HepG2 (cell line): ENCODE measurements around the gene COG4. TPM values are rescaled to one million over a fixed set of nuclear protein-coding genes. Genes with fewer than 3 reads are reported as not detected.

Source experiments
- ATF2 ChIP-seq: sonication (generic); formaldehyde crosslinking; IDR thresholded peaks from 2 replicates; pipeline ENCODE4 v1.4.0; 2020; ENCODE audit warnings: missing genetic modification reagents
- BRD4 ChIP-seq: sonication (generic); formaldehyde crosslinking; IDR thresholded peaks from 2 replicates; pipeline ENCODE4 v1.4.0; 2020; ENCODE audit warnings: missing genetic modification reagents
- CEBPG ChIP-seq: IDR thresholded peaks from 2 replicates; pipeline ENCODE4 v1.6.1; 2016
- CREB3 ChIP-seq: sonication (generic); formaldehyde crosslinking; IDR thresholded peaks from 2 replicates; pipeline ENCODE4 v1.5.0; 2020; ENCODE audit warnings: missing genetic modification reagents
- FIP1L1 ChIP-seq: fragments of 200-400 bp; formaldehyde crosslinking; IDR thresholded peaks from 2 replicates; pipeline ENCODE4 v1.6.1; 2018; ENCODE audit warnings: low read depth, mild to moderate bottlenecking, low read length, moderate library complexity, borderline replicate concordance; ENCODE audit not compliant: insufficient read depth
- FOSL2 ChIP-seq: sonication (generic); formaldehyde crosslinking; IDR thresholded peaks from 2 replicates; pipeline ENCODE4 v1.4.0; 2020; ENCODE audit warnings: missing genetic modification reagents
- KLF12 ChIP-seq: sonication (generic); formaldehyde crosslinking; IDR thresholded peaks from 2 replicates; pipeline ENCODE4 v1.4.0; 2020; ENCODE audit warnings: missing genetic modification reagents, borderline replicate concordance
- MEIS2 ChIP-seq: sonication (generic); formaldehyde crosslinking; IDR thresholded peaks from 2 replicates; pipeline ENCODE4 v1.9.0; 2021; ENCODE audit warnings: mild to moderate bottlenecking, missing genetic modification reagents
- NR2F2 ChIP-seq: IDR thresholded peaks from 2 replicates; pipeline ENCODE4 v1.6.1; 2012; ENCODE audit warnings: low read depth, inconsistent platforms, borderline replicate concordance
- PHF21A ChIP-seq: sonication (generic); formaldehyde crosslinking; IDR thresholded peaks from 2 replicates; pipeline ENCODE4 v1.5.0; 2020; ENCODE audit warnings: mild to moderate bottlenecking, missing genetic modification reagents
- RBM22 ChIP-seq: fragments of 200-400 bp; formaldehyde crosslinking; optimal IDR thresholded peaks from 2 replicates; pipeline ENCODE3; 2017; ENCODE audit warnings: mild to moderate bottlenecking, low read length, moderate library complexity
- SNAI1 ChIP-seq: sonication (generic); formaldehyde crosslinking; IDR thresholded peaks from 2 replicates; pipeline ENCODE4 v1.5.0; 2020; ENCODE audit warnings: mild to moderate bottlenecking, missing genetic modification reagents, borderline replicate concordance
- SOX6 ChIP-seq, 2 experiments: fragments of 450-650 bp in 1 of 2; sonication (generic) in 1 of 2; formaldehyde crosslinking in 1 of 2; IDR thresholded peaks; 2 replicates each; pipeline versions ENCODE4 v1.4.0 to v1.6.1; 2017 to 2020; ENCODE audit warnings: antibody characterized with exemption in 1 of 2, mild to moderate bottlenecking in 1 of 2, missing genetic modification reagents in 1 of 2
- ZC3H4 ChIP-seq: sonication (generic); formaldehyde crosslinking; IDR thresholded peaks from 2 replicates; pipeline ENCODE4 v1.4.0; 2020; ENCODE audit warnings: missing genetic modification reagents, borderline replicate concordance
- ZMAT5 ChIP-seq: sonication (generic); formaldehyde crosslinking; IDR thresholded peaks from 2 replicates; pipeline ENCODE4 v1.5.0; 2020; ENCODE audit warnings: mild to moderate bottlenecking, low read depth, missing genetic modification reagents, borderline replicate concordance
- ZNF121 ChIP-seq: sonication (generic); formaldehyde crosslinking; IDR thresholded peaks from 2 replicates; pipeline ENCODE4 v1.5.0; 2020; ENCODE audit warnings: mild to moderate bottlenecking, missing genetic modification reagents
- ZNF724P ChIP-seq: sonication (generic); formaldehyde crosslinking; IDR thresholded peaks from 2 replicates; pipeline ENCODE4 v1.8.0; 2022; ENCODE audit warnings: missing genetic modification reagents, borderline replicate concordance
- ZNF740 ChIP-seq: sonication (generic); formaldehyde crosslinking; IDR thresholded peaks from 2 replicates; pipeline ENCODE4 v1.4.0; 2020; ENCODE audit warnings: missing genetic modification reagents
- ZNF878 ChIP-seq: sonication (generic); formaldehyde crosslinking; IDR thresholded peaks from 2 replicates; pipeline ENCODE4 v1.8.1; 2023; ENCODE audit warnings: mild to moderate bottlenecking, missing genetic modification reagents, moderate library complexity
- ZSCAN9 ChIP-seq: IDR thresholded peaks from 2 replicates; pipeline ENCODE4 v1.6.1; 2016; ENCODE audit warnings: borderline replicate concordance
- polyA plus RNA-seq, 8 experiments: library from polyadenylated mRNA; depleted of rRNA in 3 of 8; stranded (reverse) in 7 of 8; unstranded in 1 of 8; fragments of >200 nt; fragmentation: Illumina TruSeq in 4 of 8; extraction: Trizol in 4 of 8; gene quantifications; 2 replicates each; pipeline versions ENCODE4 v1.2.1 to v1.2.3, GENCODE V29; 2011 to 2016; ENCODE audit warnings: low read depth in 4 of 8, missing spikeins in 1 of 8, mixed read lengths in 1 of 8; ENCODE audit not compliant: insufficient read depth in 1 of 8
- total RNA-seq, 5 experiments: library from RNA; depleted of rRNA; stranded (reverse); fragments of >200 nt; fragmentation: Illumina TruSeq; extraction: Trizol; gene quantifications; 2 replicates each; pipeline ENCODE4 v1.2.3, GENCODE V29; 2016; ENCODE audit warnings: low read depth in 1 of 5
- TF ChIP-seq, protein P1 (sequence below): sonication (generic); formaldehyde crosslinking; conservative IDR thresholded peaks from 2 replicates; pipeline ENCODE4 v1.4.0; 2020; ENCODE audit warnings: missing genetic modification reagents
- TF ChIP-seq, protein P2 (sequence below): sonication (generic); formaldehyde crosslinking; conservative IDR thresholded peaks from 2 replicates; pipeline ENCODE4 v1.8.0; 2022; ENCODE audit warnings: missing genetic modification reagents

COG4 gene
- total and polyA plus RNA-seq, 2 of the 13 experiments (the other 11 are each of a cell fraction or from before 2014, with no cell fraction given) = 51.1 to 73.8 TPM

GRCh38 chr16:70440009-70440692 is 83.2 kb downstream of the COG4 start (continued):
- TF ChIP-seq ZNF740 (CRISPR knock-in tag) = no peak
- TF ChIP-seq ATF2 (CRISPR knock-in tag) = peak; percentile 77; the same call in 1 of the 2 replicates
- TF ChIP-seq SNAI1 (CRISPR knock-in tag) = no peak
- TF ChIP-seq, protein P1, sequence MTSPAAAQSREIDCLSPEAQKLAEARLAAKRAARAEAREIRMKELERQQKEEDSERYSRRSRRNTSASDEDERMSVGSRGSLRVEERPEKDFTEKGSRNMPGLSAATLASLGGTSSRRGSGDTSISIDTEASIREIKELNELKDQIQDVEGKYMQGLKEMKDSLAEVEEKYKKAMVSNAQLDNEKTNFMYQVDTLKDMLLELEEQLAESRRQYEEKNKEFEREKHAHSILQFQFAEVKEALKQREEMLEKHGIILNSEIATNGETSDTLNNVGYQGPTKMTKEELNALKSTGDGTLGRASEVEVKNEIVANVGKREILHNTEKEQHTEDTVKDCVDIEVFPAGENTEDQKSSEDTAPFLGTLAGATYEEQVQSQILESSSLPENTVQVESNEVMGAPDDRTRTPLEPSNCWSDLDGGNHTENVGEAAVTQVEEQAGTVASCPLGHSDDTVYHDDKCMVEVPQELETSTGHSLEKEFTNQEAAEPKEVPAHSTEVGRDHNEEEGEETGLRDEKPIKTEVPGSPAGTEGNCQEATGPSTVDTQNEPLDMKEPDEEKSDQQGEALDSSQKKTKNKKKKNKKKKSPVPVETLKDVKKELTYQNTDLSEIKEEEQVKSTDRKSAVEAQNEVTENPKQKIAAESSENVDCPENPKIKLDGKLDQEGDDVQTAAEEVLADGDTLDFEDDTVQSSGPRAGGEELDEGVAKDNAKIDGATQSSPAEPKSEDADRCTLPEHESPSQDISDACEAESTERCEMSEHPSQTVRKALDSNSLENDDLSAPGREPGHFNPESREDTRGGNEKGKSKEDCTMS = no peak
- TF ChIP-seq ZNF121 (CRISPR knock-in tag) = peak; percentile 94
- no peak for TF ChIP-seq SOX6 (IDR thresholded peaks at IDR 0.05)
- TF ChIP-seq SOX6 (CRISPR knock-in tag; IDR thresholded peaks at IDR 0.05) = peak; percentile 26; the same call in 1 of the 2 replicates
- TF ChIP-seq NR2F2 = peak; percentile 62; the same call in 1 of the 2 replicates
- 0 out of 2 replicates have a peak, but pooled peaks have one; percentile 2 for TF ChIP-seq ZNF724P (CRISPR knock-in tag)
- TF ChIP-seq FIP1L1 = no peak
- TF ChIP-seq KLF12 (CRISPR knock-in tag) = 0 out of 2 replicates have a peak, but pooled peaks have one; percentile 3
- TF ChIP-seq RBM22 = no peak
- TF ChIP-seq CREB3 = no peak
- TF ChIP-seq FOSL2 (CRISPR knock-in tag) = peak; percentile 38; the same call in 1 of the 2 replicates
- 0 out of 2 replicates have a peak, but pooled peaks have one; percentile 40 for TF ChIP-seq BRD4 (CRISPR knock-in tag)
- TF ChIP-seq MEIS2 (CRISPR knock-in tag) = 0 out of 2 replicates have a peak, but pooled peaks have one; percentile 51
- no peak for TF ChIP-seq ZNF878 (CRISPR knock-in tag)
- no peak for TF ChIP-seq PHF21A (CRISPR knock-in tag)
- peak; percentile 50 for TF ChIP-seq CEBPG
- TF ChIP-seq, protein P2, sequence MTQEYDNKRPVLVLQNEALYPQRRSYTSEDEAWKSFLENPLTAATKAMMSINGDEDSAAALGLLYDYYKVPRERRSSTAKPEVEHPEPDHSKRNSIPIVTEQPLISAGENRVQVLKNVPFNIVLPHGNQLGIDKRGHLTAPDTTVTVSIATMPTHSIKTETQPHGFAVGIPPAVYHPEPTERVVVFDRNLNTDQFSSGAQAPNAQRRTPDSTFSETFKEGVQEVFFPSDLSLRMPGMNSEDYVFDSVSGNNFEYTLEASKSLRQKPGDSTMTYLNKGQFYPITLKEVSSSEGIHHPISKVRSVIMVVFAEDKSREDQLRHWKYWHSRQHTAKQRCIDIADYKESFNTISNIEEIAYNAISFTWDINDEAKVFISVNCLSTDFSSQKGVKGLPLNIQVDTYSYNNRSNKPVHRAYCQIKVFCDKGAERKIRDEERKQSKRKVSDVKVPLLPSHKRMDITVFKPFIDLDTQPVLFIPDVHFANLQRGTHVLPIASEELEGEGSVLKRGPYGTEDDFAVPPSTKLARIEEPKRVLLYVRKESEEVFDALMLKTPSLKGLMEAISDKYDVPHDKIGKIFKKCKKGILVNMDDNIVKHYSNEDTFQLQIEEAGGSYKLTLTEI (CRISPR knock-in tag) = no peak
- TF ChIP-seq ZSCAN9 (CRISPR knock-in tag) = 0 out of 2 replicates have a peak, but pooled peaks have one; percentile 18
- no peak for TF ChIP-seq ZC3H4 (CRISPR knock-in tag)
- no peak for TF ChIP-seq ZMAT5 (CRISPR knock-in tag)
